Activated naive CD8-positive, alpha-beta T cell (primary cell): ENCODE results near the gene OR11H6.
"Not testable (repeated sequence)": the region's sequence is repeated elsewhere in the genome, so short reads cannot be mapped to it uniquely, and the experiment has no call there.

Experiments
- H3K27ac Mint-ChIP-seq: one replicate; pipeline ENCODE4 v1.8.0; 2021; ENCODE audit warnings: mixed read lengths
- H3K27me3 Mint-ChIP-seq: one replicate; pipeline ENCODE4 v1.8.0; 2021; ENCODE audit warnings: mixed read lengths
- H3K36me3 Mint-ChIP-seq: one replicate; pipeline ENCODE4 v1.8.0; 2021; ENCODE audit warnings: mixed read lengths
- H3K4me1 Mint-ChIP-seq: one replicate; pipeline ENCODE4 v1.8.0; 2021; ENCODE audit warnings: low read depth, mixed read lengths
- H3K4me3 Mint-ChIP-seq: one replicate; pipeline ENCODE4 v1.8.0; 2021; ENCODE audit warnings: mild to moderate bottlenecking, mixed read lengths
- H3K9me3 Mint-ChIP-seq: one replicate; pipeline ENCODE4 v1.8.0; 2021; ENCODE audit warnings: low read depth, mixed read lengths

The OR11H6 gene

GRCh38 chr14:20209595-20209994 lies 13.9 kb upstream of the OR11H6 start:
- Mint-ChIP-seq H3K36me3 (no peaks in the 10 kb centered on the region), H3K9me3 (no peaks in the 10 kb centered on the region), H3K4me3 (no peak overlapping the region), H3K4me1 (no peaks in the 10 kb centered on the region), H3K27me3 (peaks cover 3% of the 10 kb centered on the region), H3K27ac (no peak overlapping the region)

GRCh38 chr14:20212406-20212805 lies 11.1 kb upstream of the OR11H6 start:
- not testable (repeated sequence) for H3K27me3 Mint-ChIP-seq, H3K4me1 Mint-ChIP-seq, H3K27ac Mint-ChIP-seq, H3K4me3 Mint-ChIP-seq, H3K9me3 Mint-ChIP-seq, H3K36me3 Mint-ChIP-seq

GRCh38 chr14:20215196-20215595 lies 8.3 kb upstream of the OR11H6 start:
- Mint-ChIP-seq H3K9me3 (no peaks in the 10 kb centered on the region), H3K36me3 (no peaks in the 10 kb centered on the region), H3K4me3 (no peak overlapping the region), H3K27ac (no peak overlapping the region), H3K27me3 (peaks cover 5% of the 10 kb centered on the region), H3K4me1 (no peaks in the 10 kb centered on the region)

GRCh38 chr14:20219033-20219432 lies 4.5 kb upstream of the OR11H6 start:
- Mint-ChIP-seq H3K27me3 (peaks cover 7% of the 10 kb centered on the region), H3K9me3 (no peaks in the 10 kb centered on the region), H3K4me3 (no peak overlapping the region), H3K36me3 (no peaks in the 10 kb centered on the region), H3K27ac (no peak overlapping the region), H3K4me1 (no peaks in the 10 kb centered on the region)

GRCh38 chr14:20228681-20229080 lies 5.2 kb downstream of the OR11H6 start, which contains the start of gene OR11H7:
OR11H7 (plus strand) TSS chr14:20228981.
- Mint-ChIP-seq H3K27ac (no peak within 1 kb of the TSS), H3K9me3 (peaks cover 13% of the 10 kb centered on the region), H3K4me1 (no peaks in the 10 kb centered on the region), H3K27me3 (peaks cover 4% of the 10 kb centered on the region), H3K36me3 (peaks cover 6% of the 10 kb centered on the region), H3K4me3 (no peak within 1 kb of the TSS)

- H3K27ac Mint-ChIP-seq, H3K27me3 Mint-ChIP-seq: not testable (repeated sequence)
These were observed 11.9 kb downstream of the OR11H6 start for GRCh38 chr14:20235415-20235814.

GRCh38 chr14:20247646-20248246 lies 24.2 kb downstream of the OR11H6 start:
- Mint-ChIP-seq H3K27ac (no peak overlapping the region), H3K27me3 (no peaks in the 10 kb centered on the region), H3K4me1 (no peaks in the 10 kb centered on the region), H3K4me3 (no peak overlapping the region), H3K9me3 (no peaks in the 10 kb centered on the region), H3K36me3 (peaks cover 14% of the 10 kb centered on the region)

More at GRCh38 chr14:20235415-20235814, 11.9 kb downstream of the OR11H6 start:
- H3K4me1 Mint-ChIP-seq, H3K9me3 Mint-ChIP-seq, H3K4me3 Mint-ChIP-seq, H3K36me3 Mint-ChIP-seq: not testable (repeated sequence)

- H3K4me3 Mint-ChIP-seq, result no peak overlapping the region
- H3K36me3 Mint-ChIP-seq, result peaks cover 17% of the 10 kb centered on the region
- no peaks in the 10 kb centered on the region for H3K27me3 Mint-ChIP-seq
- no peaks in the 10 kb centered on the region for H3K4me1 Mint-ChIP-seq
- no peak overlapping the region for H3K27ac Mint-ChIP-seq
- H3K9me3 Mint-ChIP-seq, result no peaks in the 10 kb centered on the region
These were observed 39.2 kb downstream of the OR11H6 start for GRCh38 chr14:20262642-20263128.

GRCh38 chr14:20264361-20264760 lies 40.9 kb downstream of the OR11H6 start:
- H3K4me1 Mint-ChIP-seq, H3K27me3 Mint-ChIP-seq, H3K4me3 Mint-ChIP-seq, H3K9me3 Mint-ChIP-seq, H3K27ac Mint-ChIP-seq: not testable (repeated sequence)
- H3K36me3 Mint-ChIP-seq, result peaks cover 21% of the 10 kb centered on the region

- Mint-ChIP-seq H3K9me3 (peaks cover 15% of the 10 kb centered on the region), H3K4me1 (peaks cover 7% of the 10 kb centered on the region), H3K36me3 (peaks cover 50% of the 10 kb centered on the region), H3K4me3 (no peak overlapping the region), H3K27me3 (no peaks in the 10 kb centered on the region), H3K27ac (no peak overlapping the region)
These were observed 50.6 kb downstream of the OR11H6 start for GRCh38 chr14:20274062-20274461.
